ENCODE results near the gene FPGS.

- no peak for TF ChIP-seq CTCF (IDR thresholded peaks at IDR 0.05; ENCODE audit: low read length)
- no peak for TF ChIP-seq EZH2 (IDR thresholded peaks at IDR 0.05; ENCODE audit: borderline replicate concordance, low read length)
These were observed 25.2 kb upstream of the FPGS start for GRCh38 chr9:127777368-127777980.
